Left lung (tissue), 10 donors: ENCODE results near the gene VEGFD. TPM values are rescaled to one million over a fixed set of nuclear protein-coding genes. Genes with fewer than 3 reads are reported as not detected.

ENCODE experiments used
- ATAC-seq: fragments of 200-7000 bp; cut with Tn5 transposase; one replicate; pipeline ENCODE4 v1.9.1; 2020; ENCODE audit warnings: moderate library complexity
- DNase-seq, 4 donors: peaks; one replicate each; pipeline ENCODE4 v3.0.0-alpha.2; 2013 to 2020
- H3K27ac ChIP-seq, 2 donors: fragments of 200-600 bp; sonication (generic) in 1 of 2; one replicate each; pipeline versions ENCODE4 v1.5.0 to v1.8.0; 2020 to 2021
- H3K27me3 ChIP-seq, 2 donors: fragments of 200-600 bp; sonication (generic) in 1 of 2; one replicate each; pipeline versions ENCODE4 v1.5.0 to v1.8.0; 2020 to 2021
- H3K36me3 ChIP-seq, 2 donors: fragments of 200-600 bp; sonication (generic) in 1 of 2; one replicate each; pipeline versions ENCODE4 v1.5.0 to v1.8.0; 2020 to 2021
- H3K4me1 ChIP-seq, 2 donors: fragments of 200-600 bp; one replicate each; pipeline ENCODE4 v1.8.0; 2021
- H3K4me3 ChIP-seq, 2 donors: fragments of 200-600 bp; sonication (generic) in 1 of 2; one replicate each; pipeline versions ENCODE4 v1.5.0 to v1.8.0; 2020 to 2021; ENCODE audit warnings: mild to moderate bottlenecking in 1 of 2
- H3K9me3 ChIP-seq, 2 donors: fragments of 200-600 bp; sonication (generic) in 1 of 2; one replicate each; pipeline versions ENCODE4 v1.5.0 to v1.8.0; 2020 to 2021
- CTCF ChIP-seq, 2 donors: fragments of 200-600 bp; sonication (generic) in 1 of 2; IDR thresholded peaks; one replicate each; pipeline versions ENCODE4 v1.5.0 to v1.8.0; 2021; ENCODE audit warnings: antibody characterized with exemption in 2 of 2
- intact Hi-C, 2 donors: fragments of 100-400 bp; cut with DNase I; formaldehyde crosslinking; loops; one replicate each; pipeline versions ENCODE4 v1.11.2 to v1.14.2; 2022
- polyA plus RNA-seq, 6 donors: library from polyadenylated mRNA; unstranded; fragments of 120-200 nt; gene quantifications; one replicate each; pipeline ENCODE4 v1.2.1, GENCODE V29; 2013; ENCODE audit not compliant: insufficient read length in 6 of 6
- total RNA-seq, 2 donors: library from RNA; stranded (reverse); fragmentation: NEBNext Ultra II Directional; extraction: Animal tissue kit (Norgen Biotek cat#: 25700); gene quantifications; one replicate each; pipeline ENCODE4 v1.2.1, GENCODE V29; 2021
- donor health status: DM: no; HTN: yes; CAD: no.
- donor health status: DM: no; HTN: no; CAD: no.

The VEGFD gene
- total and polyA plus RNA-seq, 8 donors: 6.2 to 68.4 (median 44.5) TPM

GRCh38 chrX:15398874-15399273, 14.7 kb upstream of the VEGFD start:
- intact Hi-C loops: no loop called here
- ATAC-seq (no peak), DNase-seq (no peak)
- no peaks in the 10 kb centered on the region for H3K9me3 ChIP-seq
- no peaks in the 10 kb centered on the region for H3K36me3 ChIP-seq
- H3K27me3 ChIP-seq: no peaks in the 10 kb centered on the region
- TF ChIP-seq CTCF (IDR thresholded peaks at IDR 0.05): no peak
- no peak overlapping the region for H3K4me3 ChIP-seq
- no peaks in the 10 kb centered on the region for H3K4me1 ChIP-seq
- no peak overlapping the region for H3K27ac ChIP-seq

GRCh38 chrX:15395789-15396188, 11.6 kb upstream of the VEGFD start:
- DNase-seq: no peak
- ATAC-seq: no peak
- TF ChIP-seq CTCF (IDR thresholded peaks at IDR 0.05): no peak

GRCh38 chrX:15391850-15392249, 7.6 kb upstream of the VEGFD start:
- no peak for TF ChIP-seq CTCF (IDR thresholded peaks at IDR 0.05)
- no peak for DNase-seq
- Histone ChIP-seq H3K36me3 (no peaks in the 10 kb centered on the region), H3K27me3 (no peaks in the 10 kb centered on the region), H3K9me3 (no peaks in the 10 kb centered on the region), H3K4me3 (no peak overlapping the region), H3K27ac (no peak overlapping the region), H3K4me1 (no peaks in the 10 kb centered on the region)
- no peak for ATAC-seq
- intact Hi-C loops: no loop called here

More at GRCh38 chrX:15395789-15396188, 11.6 kb upstream of the VEGFD start:
- Histone ChIP-seq H3K27me3 (no peaks in the 10 kb centered on the region), H3K9me3 (no peaks in the 10 kb centered on the region), H3K36me3 (no peaks in the 10 kb centered on the region), H3K4me3 (no peak overlapping the region), H3K27ac (no peak overlapping the region), H3K4me1 (no peaks in the 10 kb centered on the region)
- intact Hi-C loops: no loop called here

GRCh38 chrX:15382813-15383212, 1.4 kb downstream of the VEGFD start:
- Histone ChIP-seq H3K9me3 (no peaks in the 10 kb centered on the region), H3K4me3 (no peak overlapping the region), H3K36me3 (no peaks in the 10 kb centered on the region), H3K27ac (no peak overlapping the region), H3K27me3 (no peaks in the 10 kb centered on the region), H3K4me1 (no peaks in the 10 kb centered on the region)
- ATAC-seq (no peak), DNase-seq (peak in 1 of 4 donors; percentile 45)
- no peak for TF ChIP-seq CTCF (IDR thresholded peaks at IDR 0.05)
- intact Hi-C loops: no loop called here

GRCh38 chrX:15376956-15377355, 7.3 kb downstream of the VEGFD start:
- H3K27me3 ChIP-seq: peaks cover 0 to 7% of the 10 kb centered on the region in 2 donors
- H3K27ac ChIP-seq: no peak overlapping the region
- H3K4me3 ChIP-seq: no peak overlapping the region
- no peaks in the 10 kb centered on the region for H3K4me1 ChIP-seq
- intact Hi-C loops: no loop called here
- no peaks in the 10 kb centered on the region for H3K36me3 ChIP-seq
- DNase-seq: no peak
- no peak for ATAC-seq
- TF ChIP-seq CTCF (IDR thresholded peaks at IDR 0.05): no peak
- H3K9me3 ChIP-seq: no peaks in the 10 kb centered on the region
